Parathyroid adenoma (tissue), 2 donors: Measurements from ENCODE around the gene CAPS.

Experiments used
- H2AFZ ChIP-seq: fragments of 300-600 bp; sonication (generic); one replicate; pipeline ENCODE4 v1.7.0; 2017; ENCODE audit warnings: antibody characterized with exemption, mild to moderate bottlenecking
- H3K27ac ChIP-seq: fragments of 300-600 bp; sonication (generic); one replicate; pipeline ENCODE4 v1.7.0; 2017
- H3K27me3 ChIP-seq: fragments of 300-600 bp; sonication (generic); one replicate; pipeline ENCODE4 v1.7.0; 2017; ENCODE audit warnings: low read length; ENCODE audit not compliant: control insufficient read depth, insufficient read depth
- H3K36me3 ChIP-seq: fragments of 300-600 bp; sonication (generic); one replicate; pipeline ENCODE4 v1.7.0; 2017; ENCODE audit warnings: low read length; ENCODE audit not compliant: control insufficient read depth, insufficient read depth
- H3K4me1 ChIP-seq: fragments of 300-600 bp; sonication (generic); one replicate; pipeline ENCODE4 v1.7.0; 2017; ENCODE audit warnings: control low read depth
- H3K4me2 ChIP-seq: fragments of 300-600 bp; sonication (generic); one replicate; pipeline ENCODE4 v1.7.0; 2017; ENCODE audit warnings: low read length
- H3K4me3 ChIP-seq: fragments of 300-600 bp; sonication (generic); one replicate; pipeline ENCODE4 v1.7.0; 2017; ENCODE audit warnings: low read depth, low read length
- H3K79me2 ChIP-seq: fragments of 300-600 bp; sonication (generic); one replicate; pipeline ENCODE4 v1.7.0; 2017; ENCODE audit warnings: control low read depth
- H3K9ac ChIP-seq: fragments of 300-600 bp; sonication (generic); one replicate; pipeline ENCODE4 v1.7.0; 2017; ENCODE audit warnings: mild to moderate bottlenecking
- H3K9me3 ChIP-seq: fragments of 300-600 bp; sonication (generic); one replicate; pipeline ENCODE4 v1.7.0; 2017; ENCODE audit warnings: low read length; ENCODE audit not compliant: control insufficient read depth
- CTCF ChIP-seq: fragments of 300-600 bp; sonication (generic); IDR thresholded peaks from one replicate; pipeline ENCODE4 v1.7.0; 2017; ENCODE audit warnings: antibody characterized with exemption, mild to moderate bottlenecking
- donor health status: primary hyperparathyroidism.

CAPS gene

GRCh38 chr19:5929179-5929578 is 15.1 kb downstream of the CAPS start:
- H3K4me1 ChIP-seq, result no peaks in the 10 kb centered on the region
- H3K9me3 ChIP-seq, result no peaks in the 10 kb centered on the region
- H3K79me2 ChIP-seq, result peaks cover 10% of the 10 kb centered on the region
- no peak overlapping the region for H3K9ac ChIP-seq
- no peaks in the 10 kb centered on the region for H3K36me3 ChIP-seq
- H2AFZ ChIP-seq, result no peak overlapping the region
- H3K4me2 ChIP-seq, result no peak overlapping the region
- H3K4me3 ChIP-seq, result no peak overlapping the region
- TF ChIP-seq CTCF, result no peak
- H3K27me3 ChIP-seq, result no peaks in the 10 kb centered on the region
- H3K27ac ChIP-seq, result no peak overlapping the region

DNA sequence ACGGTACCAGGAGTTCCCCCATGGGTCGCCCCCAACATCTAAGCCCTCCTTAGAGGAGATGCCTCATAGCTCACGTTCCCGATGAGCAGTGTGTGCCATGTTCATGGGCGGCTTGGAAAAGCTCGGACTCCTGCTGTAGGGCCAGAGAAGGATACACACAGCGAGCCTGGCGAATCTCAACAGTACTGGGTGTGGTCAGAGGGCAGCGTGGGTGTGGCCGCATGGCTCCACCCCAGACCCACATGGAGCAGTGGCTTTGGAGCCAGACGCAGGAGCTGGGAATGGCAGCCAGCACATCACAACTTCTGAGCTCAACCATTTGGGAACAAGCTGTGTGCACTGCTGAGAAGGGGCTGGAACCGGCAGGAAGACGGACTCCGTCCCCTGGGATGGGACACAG is 15.6 kb downstream of the CAPS start:
- H3K36me3 ChIP-seq, result no peaks in the 10 kb centered on the region
- no peak overlapping the region for H3K27ac ChIP-seq

GRCh38 chr19:5931251-5931650 is 17.2 kb downstream of the CAPS start:
- Histone ChIP-seq H3K27ac (no peak overlapping the region), H3K4me2 (no peak overlapping the region), H3K36me3 (no peaks in the 10 kb centered on the region), H3K9me3 (no peaks in the 10 kb centered on the region), H2AFZ (no peak overlapping the region), H3K79me2 (peaks cover 19% of the 10 kb centered on the region), H3K27me3 (no peaks in the 10 kb centered on the region), H3K4me3 (no peak overlapping the region), H3K4me1 (no peaks in the 10 kb centered on the region), H3K9ac (no peak overlapping the region)
- no peak for TF ChIP-seq CTCF

More for the DNA sequence above, 15.6 kb downstream of the CAPS start:
- Histone ChIP-seq H3K4me2 (no peak overlapping the region), H3K27me3 (no peaks in the 10 kb centered on the region), H2AFZ (no peak overlapping the region), H3K9ac (no peak overlapping the region), H3K4me1 (no peaks in the 10 kb centered on the region), H3K9me3 (no peaks in the 10 kb centered on the region), H3K79me2 (peaks cover 10% of the 10 kb centered on the region), H3K4me3 (no peak overlapping the region)
- no peak for TF ChIP-seq CTCF

- Histone ChIP-seq H3K4me3 (no peak overlapping the region), H3K27me3 (no peaks in the 10 kb centered on the region), H3K9ac (no peak overlapping the region), H3K4me1 (no peaks in the 10 kb centered on the region), H3K4me2 (no peak overlapping the region), H3K79me2 (peaks cover 21% of the 10 kb centered on the region), H3K9me3 (no peaks in the 10 kb centered on the region), H3K27ac (no peak overlapping the region), H3K36me3 (no peaks in the 10 kb centered on the region), H2AFZ (no peak overlapping the region)
- no peak for TF ChIP-seq CTCF
These were observed 18.1 kb downstream of the CAPS start for GRCh38 chr19:5932146-5932545.

DNA sequence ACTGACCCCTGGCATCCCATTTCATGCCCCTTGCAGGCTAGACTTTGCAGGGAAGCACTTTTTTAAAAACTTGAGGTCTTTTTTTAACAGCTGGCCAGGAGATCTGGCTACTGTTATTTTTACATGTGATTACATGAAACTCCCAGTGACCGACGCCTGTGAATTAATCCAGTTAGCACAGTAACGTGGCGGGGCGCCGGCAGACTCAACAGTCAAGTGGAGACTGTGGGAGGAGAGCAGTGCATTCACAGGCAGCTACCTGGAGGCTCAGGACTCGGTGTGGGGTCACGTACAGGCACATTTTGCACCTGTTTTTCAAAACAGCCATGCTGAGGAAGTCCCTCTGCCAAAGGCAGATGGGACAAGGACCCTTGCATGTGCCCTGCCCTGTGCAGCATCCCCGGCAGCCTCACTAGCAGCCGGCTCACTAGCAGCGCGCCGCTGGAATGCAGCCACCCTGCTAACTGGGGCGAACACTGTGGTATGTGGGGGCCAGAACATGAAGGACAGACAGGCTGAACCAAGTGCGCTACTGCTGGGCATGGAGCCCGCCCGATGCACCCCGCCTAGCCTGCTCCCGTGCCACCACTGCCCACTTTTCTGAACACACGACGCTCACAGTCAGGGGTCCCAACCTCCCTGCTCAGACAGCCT is 18.7 kb downstream of the CAPS start:
- no peak overlapping the region for H3K9ac ChIP-seq

More for the DNA sequence above, 18.7 kb downstream of the CAPS start:
- Histone ChIP-seq H3K79me2 (peaks cover 21% of the 10 kb centered on the region), H3K4me2 (no peak overlapping the region), H3K27ac (no peak overlapping the region), H3K36me3 (no peaks in the 10 kb centered on the region), H2AFZ (no peak overlapping the region), H3K4me1 (no peaks in the 10 kb centered on the region), H3K4me3 (no peak overlapping the region), H3K9me3 (no peaks in the 10 kb centered on the region), H3K27me3 (no peaks in the 10 kb centered on the region)
- TF ChIP-seq CTCF, result no peak
